GDM1 (cell line): ENCODE results near the gene BTLA.
A peak's percentile ranks its signal among the peaks of the same experiment; 100 is the strongest.
"Not testable (repeated sequence)": the region's sequence is repeated elsewhere in the genome, so short reads cannot be mapped to it uniquely, and the experiment has no call there.

Source experiments
- DNase-seq: peaks from one replicate; lab custom pipeline; 2025; lab: John Stamatoyannopoulos, UW

The BTLA gene

DNA sequence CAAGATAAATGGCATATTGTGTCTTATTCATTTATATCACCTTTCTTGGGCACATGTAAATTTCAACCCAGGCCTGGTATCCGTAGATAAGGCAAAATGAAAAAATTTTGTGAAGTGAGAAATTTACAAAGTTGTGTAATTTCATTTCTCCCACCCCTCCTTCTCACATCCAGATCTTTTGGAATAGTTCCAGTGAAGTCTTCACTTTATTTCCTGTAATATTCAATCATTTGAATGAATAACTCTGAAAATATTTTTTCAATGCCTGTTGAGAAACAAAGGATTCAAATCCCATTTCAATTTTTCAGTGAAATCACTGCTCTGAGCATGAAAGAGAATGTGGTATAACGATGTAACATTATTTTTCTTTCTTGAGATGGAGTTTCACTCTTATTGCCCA lies 53.4 kb downstream of the BTLA start:
- no peak for DNase-seq

DNA sequence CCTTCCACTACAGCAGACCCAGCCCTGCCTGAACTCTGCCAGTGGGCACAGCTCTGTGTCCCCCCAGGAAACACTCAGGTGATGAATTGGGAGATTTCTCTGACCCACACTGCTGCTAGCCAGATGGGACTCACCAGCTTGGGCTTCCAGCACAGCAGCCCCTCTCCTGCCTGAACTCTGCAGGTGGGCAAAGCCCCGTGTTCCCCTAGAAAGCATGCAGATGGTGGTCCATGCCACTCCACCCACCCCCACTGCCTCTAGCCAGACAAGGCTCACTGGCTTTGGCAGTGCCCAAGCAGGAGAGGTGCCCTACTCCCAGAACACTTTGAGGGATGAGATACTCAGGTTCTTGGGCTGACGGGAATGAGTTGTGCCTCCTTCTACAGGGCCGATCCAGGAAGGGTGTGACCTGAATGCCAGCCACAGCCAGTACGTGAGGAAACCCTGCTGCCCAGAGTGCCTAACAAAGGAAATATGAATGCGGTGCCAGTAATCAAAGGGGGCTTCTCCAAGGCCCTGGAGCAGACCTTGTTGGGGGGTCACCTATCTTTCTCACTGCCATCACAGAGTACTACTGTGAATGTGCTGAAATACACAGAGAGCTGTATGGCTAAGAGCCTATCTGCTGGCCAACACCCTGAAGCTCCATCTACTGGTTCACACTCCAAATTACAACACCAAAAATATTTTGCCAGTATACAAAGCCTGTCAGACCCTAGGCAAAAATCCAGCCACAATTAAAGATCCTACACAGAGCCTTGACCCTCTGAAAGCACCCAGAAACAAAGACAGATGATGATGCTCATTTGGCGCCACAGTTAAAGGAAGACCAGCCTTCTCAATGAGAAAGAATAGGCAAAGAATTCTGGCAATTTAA lies 61.9 kb downstream of the BTLA start:
- peak; percentile 71 for DNase-seq

- no peak for DNase-seq
Observed at GRCh38 chr3:112429960-112430359, 69.3 kb downstream of the BTLA start.

GRCh38 chr3:112427123-112427522 lies 72.1 kb downstream of the BTLA start:
- DNase-seq = no peak

- no peak for DNase-seq
Observed at GRCh38 chr3:112425858-112426750, 73.2 kb downstream of the BTLA start.

DNA sequence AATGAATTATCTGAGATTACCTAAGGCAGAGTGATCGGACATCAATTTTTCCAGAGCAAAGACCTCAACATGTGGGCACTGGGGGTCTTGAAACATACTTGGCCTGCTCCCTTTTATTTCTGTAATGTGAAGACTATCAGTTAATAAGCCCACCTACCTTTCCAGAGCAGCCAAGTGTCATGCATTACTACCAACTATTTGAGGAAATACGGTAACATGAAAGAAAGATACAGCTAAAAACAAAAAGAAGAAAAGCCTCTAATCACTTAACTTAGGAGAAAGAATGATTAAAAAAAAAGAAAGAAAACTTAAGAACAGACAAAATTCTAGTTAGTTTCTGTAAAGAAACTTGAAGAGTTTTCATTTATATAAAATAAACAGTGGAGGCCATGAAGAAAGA lies 73.9 kb downstream of the BTLA start:
- DNase-seq = no peak

GRCh38 chr3:112424394-112424793 lies 74.9 kb downstream of the BTLA start:
- no peak for DNase-seq

- DNase-seq = not testable (repeated sequence)
Observed at GRCh38 chr3:112422921-112423320, 76.4 kb downstream of the BTLA start.

- not testable (repeated sequence) for DNase-seq
Observed at GRCh38 chr3:112418526-112418925, 80.7 kb downstream of the BTLA start.

GRCh38 chr3:112417696-112418318 lies 81.5 kb downstream of the BTLA start:
- no peak for DNase-seq

DNA sequence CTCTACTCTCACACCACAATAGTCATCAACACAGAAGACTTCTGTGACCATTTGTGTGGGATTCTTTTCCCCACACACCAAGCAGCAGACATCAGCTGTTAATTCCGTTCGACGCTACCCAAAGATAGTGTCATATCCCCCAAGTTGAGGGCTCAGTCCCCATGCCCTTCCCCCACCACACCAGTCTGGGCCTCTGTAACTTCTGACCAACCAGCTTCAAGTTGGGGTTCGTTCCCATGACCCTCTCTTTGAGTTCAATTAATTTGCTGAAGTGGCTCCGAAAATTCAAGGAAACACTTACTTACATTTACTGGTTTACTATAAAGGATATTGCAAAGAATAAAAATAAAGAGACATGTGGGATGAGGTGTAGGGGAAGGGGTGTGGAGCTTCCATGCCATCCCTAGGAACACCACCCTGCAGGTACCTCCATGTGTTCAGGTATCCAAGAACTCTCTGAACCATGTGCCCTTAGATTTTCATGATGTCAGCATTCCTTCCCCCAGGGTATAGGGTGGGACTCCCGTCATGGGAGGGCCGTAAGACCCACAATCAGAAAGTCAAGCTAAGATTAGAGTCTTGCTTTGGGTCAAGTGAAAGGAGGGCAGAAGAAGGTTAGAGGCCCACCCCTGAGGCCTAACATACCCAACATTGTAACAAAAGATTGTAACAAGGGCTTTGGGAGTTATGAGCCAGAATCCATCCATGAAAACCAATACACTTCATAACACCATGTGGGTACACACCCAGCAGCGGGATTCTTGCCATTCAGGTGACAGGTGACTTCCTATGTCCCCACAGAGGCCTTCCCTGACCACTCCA lies 82.7 kb downstream of the BTLA start:
- DNase-seq = no peak

DNA sequence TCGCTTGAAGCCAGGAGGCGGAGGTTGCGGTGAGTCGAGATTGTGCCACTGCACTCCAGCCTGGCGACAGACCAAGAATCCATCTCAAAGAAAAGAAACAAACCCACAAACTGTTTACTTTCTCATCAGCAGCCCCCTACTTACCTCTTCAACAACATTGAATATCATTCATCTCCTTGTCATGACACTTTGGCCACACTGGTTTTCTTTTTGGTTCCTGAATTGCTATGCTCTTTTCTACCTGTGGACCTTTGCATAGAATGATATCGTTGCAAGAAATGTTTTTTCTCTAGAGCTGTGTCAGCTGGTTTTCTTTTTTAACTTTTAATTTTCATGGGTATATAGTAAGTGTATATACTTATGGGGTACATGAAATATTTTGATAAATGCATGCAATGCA lies 83.9 kb downstream of the BTLA start:
- DNase-seq = no peak
